ENCODE results near the gene MTCP1.
A peak's percentile ranks its signal among the peaks of the same experiment; 100 is the strongest.

The MTCP1 gene, protein sequence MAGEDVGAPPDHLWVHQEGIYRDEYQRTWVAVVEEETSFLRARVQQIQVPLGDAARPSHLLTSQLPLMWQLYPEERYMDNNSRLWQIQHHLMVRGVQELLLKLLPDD

DNA sequence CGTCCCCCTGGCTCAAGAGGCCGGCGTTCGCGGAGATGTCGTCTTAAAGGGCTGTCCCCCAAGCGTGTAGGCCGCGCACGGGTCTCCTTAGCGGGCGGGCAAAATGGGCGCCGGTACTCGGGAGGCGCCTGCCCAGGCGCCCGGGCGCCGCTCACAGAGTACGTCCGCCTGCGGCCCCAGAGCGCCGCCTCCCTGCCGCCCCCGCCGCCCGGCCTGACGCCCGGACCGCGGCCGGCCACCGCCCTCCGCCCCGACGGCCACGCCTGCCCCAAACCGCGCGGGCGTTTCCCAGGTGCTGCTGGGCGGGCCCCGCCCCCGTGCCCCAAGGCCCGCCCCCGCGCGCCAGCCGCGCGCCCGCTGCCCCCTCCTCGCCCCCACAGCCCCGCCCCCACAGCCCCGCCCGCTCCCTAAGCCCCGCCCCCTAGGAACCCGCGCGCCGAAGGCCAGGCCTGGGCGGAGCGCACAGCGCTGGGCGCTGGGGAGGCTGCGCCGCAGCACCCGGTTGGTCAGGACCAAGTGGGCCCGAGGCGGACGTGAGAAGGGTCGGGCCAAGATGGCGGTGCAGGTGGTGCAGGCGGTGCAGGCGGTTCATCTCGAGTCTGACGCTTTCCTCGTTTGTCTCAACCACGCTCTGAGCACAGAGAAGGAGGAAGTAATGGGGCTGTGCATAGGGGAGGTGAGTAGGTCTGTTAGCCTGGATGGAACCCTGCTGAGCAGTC is at the start of gene MTCP1, which contains the start of the genes BRCC3 and CMC4:
Gene MTCP1, minus strand, starts transcription at position 162 of the 719 bp plus-strand sequence. CDS start 5,126 bp downstream, outside the sequence.
Gene BRCC3, plus strand, starts transcription at position 534 of the 719 bp plus-strand sequence. Its CDS starts 20 bp downstream, at position 554.
Gene CMC4, minus strand, starts transcription at position 162 of the 719 bp plus-strand sequence. CDS start 7,113 bp downstream, outside the sequence.
- DNase-seq (ENCODE audit: low read depth, low spot score), result peak; percentile 87

DNA sequence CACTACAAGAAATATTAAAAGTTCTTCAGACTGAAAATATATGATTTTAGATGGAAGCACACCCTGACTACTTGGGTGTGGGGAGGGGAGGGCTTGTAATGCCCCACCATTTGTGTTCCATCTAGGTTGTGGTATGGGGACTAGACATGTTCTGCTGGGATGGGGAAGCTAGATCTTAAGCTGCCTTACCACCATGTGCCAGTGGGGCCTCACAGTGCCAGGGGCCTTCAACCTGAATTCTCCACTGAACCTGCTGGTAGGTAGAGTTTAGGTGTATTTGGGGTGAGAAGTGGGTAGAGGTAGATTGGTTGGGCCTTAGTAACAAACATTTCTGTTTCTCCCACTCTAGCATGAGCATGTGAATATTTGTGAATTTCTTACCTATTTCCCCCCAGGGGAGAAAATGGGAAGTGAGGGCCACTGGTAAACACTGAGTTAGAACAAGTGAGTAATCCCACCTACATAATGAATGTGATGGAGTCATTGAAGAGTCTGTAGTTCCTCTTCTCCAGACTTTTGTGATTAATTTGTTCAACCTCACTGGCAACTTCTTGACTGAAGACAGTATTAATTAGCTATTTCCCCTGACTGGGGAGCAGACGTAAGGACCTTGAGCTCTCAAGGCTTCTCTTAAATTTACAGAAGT is 44.4 kb upstream of the MTCP1 start:
- no peak for DNase-seq (ENCODE audit: low read depth, low spot score)

DNA sequence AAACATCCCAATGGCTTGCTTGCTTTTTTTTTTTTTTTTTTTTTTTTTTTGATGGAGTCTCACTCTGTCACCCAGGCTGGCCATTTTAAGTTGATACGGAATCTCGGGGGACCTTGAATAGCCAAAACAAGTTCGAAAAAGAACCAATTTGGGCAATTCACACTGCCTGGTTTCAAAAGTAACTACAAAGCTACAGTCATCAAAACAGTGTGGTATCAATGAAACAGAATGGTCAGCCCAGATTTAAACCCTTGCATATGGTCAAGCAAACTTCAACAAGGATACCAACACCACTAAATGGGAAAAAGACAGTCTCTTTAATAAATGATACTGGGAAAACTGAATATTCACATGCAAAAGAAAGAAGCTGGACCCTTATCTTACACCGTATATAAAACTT is 42.2 kb upstream of the MTCP1 start:
- DNase-seq (ENCODE audit: low read depth, low spot score), result no peak

DNA sequence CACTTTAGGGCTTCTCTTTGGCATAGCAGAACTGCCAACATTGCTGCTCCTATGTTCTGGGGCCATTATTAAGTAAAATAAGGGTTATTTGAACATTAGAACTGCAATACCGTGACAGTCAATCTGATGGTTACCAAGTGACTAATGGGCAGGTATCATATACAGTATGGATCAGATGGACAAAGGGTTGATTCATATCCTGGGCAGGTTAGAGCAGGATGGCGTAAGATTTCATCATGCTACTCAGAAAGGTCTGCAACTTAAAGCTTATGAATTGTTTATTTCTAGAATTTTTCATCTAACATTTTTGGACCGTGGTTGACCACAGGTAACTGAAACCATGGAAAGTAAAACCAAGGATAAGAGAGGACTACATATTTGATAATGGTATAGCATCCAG is 41.2 kb upstream of the MTCP1 start:
- DNase-seq (ENCODE audit: low read depth, low spot score), result no peak

DNA sequence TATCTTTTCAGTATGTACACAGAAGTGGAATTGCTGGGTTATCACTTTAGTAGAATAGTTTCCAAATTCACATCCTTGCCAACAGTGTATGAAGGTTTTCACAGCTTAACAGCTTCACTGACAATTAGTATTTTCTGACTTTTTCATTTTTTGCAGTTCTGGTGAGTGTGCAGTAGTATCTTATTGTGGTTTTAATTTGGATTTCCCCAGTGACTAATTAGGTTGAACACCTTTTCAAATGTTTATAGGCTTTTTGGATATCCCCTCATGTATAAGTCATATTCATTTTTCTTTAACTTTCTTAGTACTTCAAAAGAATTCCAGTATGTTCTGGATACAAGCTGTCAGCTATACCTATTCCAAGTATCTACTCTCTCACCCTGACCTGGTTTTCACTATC is 37.5 kb upstream of the MTCP1 start:
- no peak for DNase-seq (ENCODE audit: low read depth, low spot score)

DNA sequence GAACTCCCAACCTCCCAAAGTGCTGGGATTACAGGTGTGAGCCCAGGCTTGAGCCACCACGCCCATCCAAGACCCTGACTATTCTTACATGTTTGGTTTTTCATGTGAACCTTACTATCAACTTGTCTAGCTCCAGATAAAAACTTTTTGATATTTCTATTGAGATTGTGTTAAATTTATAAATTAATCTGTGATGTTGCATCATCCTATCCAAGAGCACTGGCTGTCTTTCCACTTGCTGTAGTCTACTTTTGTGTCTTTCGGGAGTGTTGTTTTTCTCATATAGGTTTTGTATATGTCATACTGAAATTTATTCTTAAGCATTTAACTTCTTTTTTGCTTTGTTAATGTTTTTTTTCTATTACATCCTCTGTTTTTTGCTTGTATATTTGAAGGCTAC is 35.0 kb upstream of the MTCP1 start:
- no peak for DNase-seq (ENCODE audit: low read depth, low spot score)

DNA sequence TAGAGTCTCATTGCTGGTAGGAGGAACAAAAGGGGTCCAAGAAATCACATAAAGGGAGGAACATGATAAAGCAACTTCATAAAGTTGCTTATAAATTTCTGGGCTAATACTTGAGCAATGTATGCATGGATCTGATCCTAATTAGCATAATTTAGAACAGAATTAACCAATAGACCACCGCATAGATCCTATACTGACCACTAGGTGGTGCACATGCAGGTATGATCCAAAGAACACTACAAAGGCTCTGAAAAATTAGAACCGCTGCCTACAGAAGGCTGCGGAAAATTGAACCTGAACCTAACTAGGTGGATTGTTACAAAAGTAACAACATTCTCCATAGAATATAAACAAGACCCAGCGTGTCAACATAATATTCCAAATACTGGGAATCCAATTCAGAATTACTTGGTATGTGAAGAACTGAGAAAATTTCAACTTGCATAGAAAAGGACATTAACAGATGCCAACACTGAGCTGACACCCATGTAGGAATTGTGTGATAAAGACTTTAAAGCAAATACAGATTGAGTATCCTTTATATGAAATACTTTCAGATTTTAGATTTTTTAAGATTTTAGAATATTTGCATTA is 23.6 kb upstream of the MTCP1 start:
- no peak for DNase-seq (ENCODE audit: low read depth, low spot score)

DNA sequence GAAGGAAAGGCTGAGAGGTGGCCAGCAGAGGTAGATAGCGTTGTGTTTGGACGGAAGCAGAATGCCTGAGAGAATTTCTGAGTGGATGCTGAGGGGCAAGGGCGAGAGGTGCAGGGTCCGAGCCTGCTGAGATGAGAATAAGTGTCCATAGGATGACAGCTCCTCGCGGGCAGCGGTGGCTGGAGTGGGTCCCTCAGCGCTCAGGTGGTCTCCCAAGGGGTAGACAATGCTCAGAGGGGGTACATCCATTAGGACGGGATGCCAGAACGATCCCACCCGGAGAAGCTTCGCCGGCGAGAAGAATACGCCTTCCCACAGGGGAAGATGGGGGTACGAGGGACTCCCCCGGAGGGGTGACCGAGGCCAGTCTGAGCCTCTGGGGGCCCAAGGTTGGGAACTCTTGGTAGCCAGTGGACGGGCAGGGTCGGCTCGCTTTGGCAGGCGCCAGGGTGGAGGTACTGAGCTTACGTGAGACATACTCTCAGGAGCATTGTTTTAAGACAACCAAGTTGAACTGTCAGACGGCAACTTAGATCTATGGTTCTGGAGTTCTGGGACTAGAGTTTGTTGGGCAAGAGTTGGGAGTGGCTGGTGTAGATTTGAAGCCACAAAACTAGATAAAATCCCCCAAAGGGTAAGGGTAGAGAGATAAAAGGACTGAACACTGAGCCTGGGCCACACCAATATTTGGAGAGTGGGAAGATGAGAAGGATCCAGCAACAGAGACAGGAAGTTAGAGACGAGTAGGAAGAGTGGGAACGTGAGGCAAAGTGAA is 16.2 kb upstream of the MTCP1 start:
- DNase-seq (ENCODE audit: low read depth, low spot score), result no peak

DNA sequence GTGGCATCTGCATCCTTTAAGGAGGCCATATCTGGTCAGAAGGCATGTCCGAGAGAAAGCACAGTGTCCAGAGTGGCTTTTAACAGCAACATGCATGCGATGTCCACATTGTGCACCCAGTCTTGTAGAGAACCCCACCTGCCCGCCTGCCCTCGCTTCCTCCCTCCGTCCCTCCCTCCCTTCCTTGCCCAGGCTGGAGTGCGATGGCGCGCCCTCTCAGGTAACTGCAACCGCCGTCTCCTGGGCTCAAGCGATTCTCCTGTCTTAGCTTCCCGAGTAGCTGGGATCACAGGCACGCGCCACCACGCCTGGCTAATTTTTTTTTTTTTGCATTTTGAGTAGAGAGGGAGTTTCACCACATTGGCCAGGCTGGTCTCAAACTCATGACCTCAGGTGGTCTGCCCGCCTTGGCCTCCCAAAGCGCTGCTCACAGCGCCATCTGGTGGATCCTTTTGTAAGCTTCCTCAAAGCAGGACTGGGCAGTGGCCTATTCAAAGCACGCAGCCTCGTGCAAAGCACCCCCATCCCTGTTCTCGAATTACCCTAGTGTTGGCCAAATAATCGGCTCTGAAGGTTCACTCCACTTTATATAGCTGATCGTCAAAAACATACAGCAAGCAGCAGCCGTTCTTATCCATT is 15.4 kb upstream of the MTCP1 start:
- peak; percentile 70 for DNase-seq (ENCODE audit: low read depth, low spot score)

DNA sequence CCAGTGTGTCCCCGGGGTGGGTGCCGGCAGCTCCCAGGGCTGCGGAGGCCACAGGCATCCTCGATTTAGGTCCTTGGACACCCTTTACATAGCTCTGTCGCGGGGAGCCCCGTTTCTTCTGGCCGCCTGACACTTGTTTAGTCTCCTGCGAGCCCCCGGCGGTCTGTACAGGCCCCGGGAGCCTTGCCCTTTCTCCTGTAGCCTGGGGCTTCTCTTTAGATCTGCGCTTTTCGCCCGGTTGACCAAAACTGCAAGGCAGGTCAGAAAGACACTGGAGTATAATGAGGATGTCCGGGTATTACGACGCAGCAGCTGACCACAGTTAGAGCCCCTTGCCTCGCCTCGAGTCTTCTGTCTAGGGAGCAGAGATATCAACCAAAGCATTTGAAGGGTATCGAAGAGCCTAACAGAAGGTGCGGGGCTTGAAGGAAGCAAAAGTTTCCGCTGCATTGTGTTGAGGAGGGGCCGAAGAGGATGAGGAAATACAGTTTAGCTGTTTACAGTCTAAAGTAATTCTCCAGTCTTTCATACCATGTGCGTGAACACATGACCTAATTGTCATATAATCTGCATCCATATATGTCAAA is 851 bp upstream of the MTCP1 start:
- no peak for DNase-seq (ENCODE audit: low read depth, low spot score)

DNA sequence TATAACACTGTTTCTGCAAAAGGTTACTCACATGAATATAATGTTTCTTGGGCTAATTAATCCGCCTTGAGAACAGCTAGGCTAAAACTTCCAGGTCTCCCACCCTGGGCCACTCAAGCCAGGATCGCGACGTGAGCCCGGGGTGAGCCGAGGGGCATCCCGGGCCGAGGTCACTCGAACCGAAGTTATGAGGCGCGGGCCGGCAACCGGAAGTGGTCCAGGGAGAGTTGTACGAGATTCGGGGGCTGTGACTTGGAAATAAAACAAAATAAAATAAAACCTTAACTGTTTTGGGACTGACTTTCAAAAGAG is 317 bp downstream of the MTCP1 start:
- no peak for DNase-seq (ENCODE audit: low read depth, low spot score)

DNA sequence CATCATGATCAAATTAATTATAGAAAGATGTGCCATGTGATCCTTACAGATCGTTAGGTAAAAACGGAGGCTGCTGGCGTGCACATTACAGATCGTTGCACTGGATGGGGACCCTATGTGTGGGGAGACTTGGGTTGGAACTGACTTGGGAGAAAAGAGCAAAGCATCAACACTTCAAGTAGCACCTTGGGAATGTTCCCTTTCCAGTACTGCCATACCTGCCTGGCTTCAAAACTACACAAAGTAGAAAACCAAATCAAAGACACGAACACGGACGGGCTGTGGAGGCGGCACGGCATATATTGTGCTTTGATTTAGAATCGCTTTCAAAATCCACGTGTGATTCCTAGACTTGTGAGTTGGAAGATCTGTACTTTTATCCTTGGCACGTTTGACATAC is 898 bp downstream of the MTCP1 start:
- no peak for DNase-seq (ENCODE audit: low read depth, low spot score)

DNA sequence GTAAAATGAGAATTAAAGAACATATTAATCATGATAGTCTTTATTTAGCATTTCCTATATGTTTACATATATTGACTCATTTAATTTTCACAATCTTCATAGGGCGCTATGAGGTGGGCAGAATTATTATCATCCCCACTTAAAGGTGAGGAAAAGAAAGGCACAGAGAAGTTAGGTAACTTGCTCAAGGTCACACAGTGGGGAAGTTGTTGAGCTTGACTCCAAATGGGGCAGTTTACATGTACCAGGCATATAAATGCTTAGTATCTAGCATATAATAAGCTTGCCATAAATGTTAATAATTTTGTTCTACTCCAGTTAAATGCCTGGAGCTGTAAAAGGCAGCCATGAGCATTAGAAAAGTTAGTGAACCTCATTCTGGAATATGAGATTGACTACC is 1.5 kb downstream of the MTCP1 start:
- no peak for DNase-seq (ENCODE audit: low read depth, low spot score)

DNA sequence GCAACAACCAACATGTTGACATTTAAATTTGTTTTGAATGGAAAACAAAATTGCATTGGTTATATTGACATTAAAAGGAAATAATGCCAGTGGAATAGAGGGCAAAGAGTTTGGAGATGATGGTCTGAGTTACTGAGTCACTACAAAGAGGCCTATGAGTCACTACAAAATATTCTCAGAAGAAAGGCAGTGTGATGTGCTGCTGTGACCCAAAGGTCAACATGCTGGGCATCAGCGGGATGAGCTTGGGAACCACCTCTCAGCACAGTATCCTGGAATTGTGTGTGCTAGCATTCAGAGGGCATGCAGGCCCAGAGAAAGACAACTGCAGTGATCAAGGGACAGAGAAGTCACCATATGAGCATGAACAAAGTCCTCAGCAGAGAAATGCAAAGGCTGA is 2.8 kb downstream of the MTCP1 start:
- no peak for DNase-seq (ENCODE audit: low read depth, low spot score)

DNA sequence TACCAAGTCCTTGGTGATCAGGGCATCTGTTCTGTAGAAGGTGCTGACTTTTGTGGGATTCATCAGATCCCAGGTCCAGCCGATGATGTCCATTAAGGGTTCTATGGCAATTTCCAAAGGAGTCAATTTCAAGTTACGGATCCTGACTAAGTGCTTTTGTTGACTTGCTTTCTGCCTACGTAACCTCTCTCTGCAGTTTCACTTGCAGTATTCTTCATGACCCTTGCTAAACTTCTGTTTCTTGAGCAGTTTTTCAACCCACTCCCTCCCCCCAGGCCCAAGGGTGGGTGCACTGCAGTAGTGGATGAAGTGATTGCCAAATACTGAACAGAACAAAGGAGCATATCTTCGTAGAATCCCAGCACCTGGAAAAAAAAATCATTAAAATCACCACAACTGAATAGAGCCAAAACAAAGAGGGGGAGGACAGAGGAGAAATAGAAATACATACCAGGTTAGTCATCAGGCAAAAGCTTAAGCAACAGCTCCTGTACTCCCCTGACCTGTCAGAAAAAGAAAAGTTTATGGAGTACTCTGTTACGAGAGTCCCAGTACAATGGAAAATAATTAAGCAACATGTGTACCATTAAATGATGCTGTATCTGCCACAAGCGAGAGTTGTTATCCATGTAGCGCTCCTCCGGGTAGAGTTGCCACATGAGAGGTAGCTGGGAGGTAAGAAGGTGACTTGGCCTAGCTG is 5.8 kb downstream of the MTCP1 start:
- no peak for DNase-seq (ENCODE audit: low read depth, low spot score)

DNA sequence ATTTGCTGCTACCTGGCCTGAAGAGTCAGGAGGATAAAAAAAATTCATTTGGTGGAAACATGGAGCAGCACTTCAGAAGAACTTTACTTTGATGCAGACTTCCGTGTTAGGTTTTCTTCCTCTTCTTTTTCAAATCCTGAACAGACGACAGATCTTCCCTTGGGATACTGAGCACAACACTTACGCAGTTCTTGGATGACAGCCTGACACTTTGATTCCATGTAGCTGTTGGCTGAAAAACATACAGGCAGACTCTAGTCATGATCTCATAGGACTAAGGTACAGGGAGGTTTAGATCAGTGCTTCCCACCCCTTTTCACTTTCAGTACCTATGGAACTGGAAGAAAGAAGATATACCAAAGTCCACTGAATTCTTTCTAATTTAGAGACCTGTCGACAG is 9.2 kb downstream of the MTCP1 start:
- no peak for DNase-seq (ENCODE audit: low read depth, low spot score)

DNA sequence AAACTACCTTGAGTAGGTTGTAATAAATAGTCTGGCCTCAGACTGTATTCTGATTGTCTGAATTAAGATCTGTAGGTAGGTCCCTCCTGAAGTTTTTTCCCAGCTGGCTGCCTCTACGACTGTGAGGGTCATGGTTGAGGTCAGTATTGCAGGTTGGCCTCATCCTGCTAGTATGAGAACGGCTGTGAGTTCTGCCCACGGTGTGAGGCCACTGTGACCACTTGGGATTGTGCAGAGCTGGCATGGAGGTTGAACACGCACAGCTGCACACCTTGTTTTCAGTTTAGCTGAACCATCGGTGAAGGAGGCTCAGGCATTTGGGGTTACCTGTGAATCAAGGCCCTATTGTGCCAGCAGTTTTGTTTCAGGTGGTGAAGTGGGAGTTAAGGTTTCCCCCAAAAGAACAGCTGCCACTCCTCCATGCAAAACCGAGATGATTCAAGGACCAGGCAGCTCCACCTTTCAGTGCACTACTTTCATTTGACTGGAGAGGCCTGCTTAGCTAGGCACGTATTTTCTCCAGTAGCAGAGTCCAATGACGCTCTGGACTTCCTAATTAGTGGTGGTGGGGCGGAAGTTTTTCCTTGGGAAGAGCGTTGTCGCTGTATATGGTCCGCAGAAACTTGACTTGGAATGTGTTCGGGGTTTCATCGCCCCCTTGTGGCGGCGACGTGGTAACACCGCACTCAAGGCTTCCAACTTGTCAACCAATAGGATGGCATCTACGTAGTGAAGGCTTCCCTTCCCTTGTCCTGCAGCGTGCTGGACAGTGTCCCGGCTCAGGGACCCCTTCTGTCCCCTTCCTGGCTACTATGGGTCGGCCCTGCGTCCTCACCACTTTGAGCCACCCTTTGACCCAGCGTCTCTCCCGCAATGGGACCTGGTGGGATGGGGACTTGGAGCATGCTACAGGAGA is 13.8 kb downstream of the MTCP1 start:
- DNase-seq (ENCODE audit: low read depth, low spot score), result peak; percentile 97

DNA sequence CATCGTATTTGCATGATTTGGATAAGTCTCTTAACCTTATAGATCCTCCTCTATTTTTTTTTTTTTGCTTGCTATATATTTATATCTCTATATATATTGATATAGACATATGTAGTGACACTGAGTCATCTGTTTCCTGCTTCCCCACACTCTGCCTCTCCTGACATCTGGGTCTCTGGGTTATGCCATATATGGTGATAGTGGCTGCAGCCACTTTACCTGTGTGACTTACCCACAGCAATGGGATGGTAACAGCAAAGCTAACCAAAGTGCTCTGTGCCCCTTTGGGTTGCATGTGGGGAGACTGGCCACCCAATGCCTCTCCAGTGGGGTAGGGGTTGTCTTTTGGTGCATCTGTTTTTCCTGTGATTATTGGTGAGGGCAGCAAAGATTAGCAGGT is 14.5 kb downstream of the MTCP1 start:
- no peak for DNase-seq (ENCODE audit: low read depth, low spot score)

DNA sequence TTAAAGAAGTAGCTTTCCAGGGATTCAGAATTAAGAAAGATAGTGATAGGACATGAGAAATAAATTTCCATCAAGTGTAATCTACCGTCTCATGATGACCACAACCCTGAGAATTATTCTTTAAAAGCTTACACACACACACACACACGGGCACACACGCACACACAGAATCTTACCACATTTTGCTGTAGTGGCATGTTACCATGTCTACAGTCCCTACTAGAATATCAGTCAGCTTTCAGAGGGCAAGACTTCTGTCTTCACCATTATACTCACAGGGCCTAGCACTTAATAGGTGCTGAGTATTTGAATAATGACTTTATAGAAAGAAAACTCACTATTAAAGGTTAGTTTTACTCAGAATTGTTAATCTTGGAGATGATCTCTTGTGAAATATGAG is 15.4 kb downstream of the MTCP1 start:
- no peak for DNase-seq (ENCODE audit: low read depth, low spot score)

Data from ELF-1 (cell line).